ENCODE results near the gene SH3RF1. TPM values are rescaled to one million over a fixed set of nuclear protein-coding genes. Genes with fewer than 3 reads are reported as not detected.

SH3RF1 gene
- 11.9 and 17.9 TPM in 2 replicates for total RNA-seq

DNA sequence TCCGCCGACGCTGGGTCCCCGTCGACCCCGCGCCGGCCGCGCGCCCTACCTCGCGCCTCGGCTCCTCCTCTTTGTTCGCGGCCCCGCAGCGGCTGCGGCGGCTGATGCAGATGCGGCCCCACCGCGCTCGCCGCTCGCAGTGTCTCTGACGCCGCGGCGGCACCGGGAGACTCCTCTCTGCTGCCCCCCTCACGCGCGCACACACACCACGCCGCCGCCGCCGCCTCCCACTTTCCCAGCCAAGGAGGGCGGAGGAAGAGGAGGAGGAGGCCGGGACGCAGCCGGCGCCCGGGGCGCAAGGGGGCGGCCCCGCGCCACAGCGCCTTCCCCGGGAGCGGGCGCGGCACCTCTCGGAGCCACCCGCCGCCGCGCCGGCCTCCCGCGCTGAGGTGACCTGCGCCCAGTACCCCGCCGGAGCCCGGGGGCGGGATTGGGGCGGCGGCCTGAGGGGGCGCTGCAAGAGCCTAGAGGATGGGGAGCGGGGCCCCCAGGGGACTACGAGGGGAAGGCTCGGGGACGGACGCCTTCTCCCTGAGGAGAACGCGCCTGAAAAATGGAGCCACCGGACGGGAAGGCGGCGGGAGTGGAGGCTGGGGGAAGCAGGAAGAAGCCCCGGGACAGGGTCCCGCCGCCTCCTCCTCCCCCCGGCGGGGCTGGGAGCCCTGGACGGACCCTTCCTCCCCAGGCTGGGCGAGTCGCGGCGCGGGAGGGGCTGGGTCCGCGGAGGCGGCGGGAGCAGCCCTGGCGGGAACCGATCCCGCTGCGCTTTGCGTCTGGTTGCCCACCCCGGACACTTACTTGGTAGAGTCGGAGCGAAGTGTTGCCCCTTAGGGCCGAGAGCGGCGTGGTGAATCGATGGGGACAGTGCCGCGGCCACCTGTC, at the start of gene SH3RF1:
Gene SH3RF1, minus strand, starts transcription at position 147 of the 882 bp plus-strand sequence. CDS start 1,744 bp downstream, outside the sequence.

